GM21717 (cell line): ENCODE results near the gene C1orf50.
"Not testable (repeated sequence)": the region's sequence is repeated elsewhere in the genome, so short reads cannot be mapped to it uniquely, and the experiment has no call there.

ENCODE experiments used
- ATAC-seq: cut with Tn5 transposase; IDR thresholded peaks from one replicate; pipeline ENCODE4 v1.9.1; 2021; ENCODE audit warnings: mild to moderate bottlenecking, moderate library complexity; ENCODE audit not compliant: unreplicated experiment

C1orf50 gene

GRCh38 chr1:42766741-42767509 is at the start of gene C1orf50, which contains the start of gene P3H1:
TSS of gene C1orf50 (plus strand) at chr1:42767249. CDS start at chr1:42767312, 63 bp downstream.
TSS of gene P3H1 (minus strand) at chr1:42767028. CDS start at chr1:42766971, 57 bp downstream.
- peak; percentile 86 for ATAC-seq

- no peak for ATAC-seq
Observed at GRCh38 chr1:42720868-42721267, 46.2 kb upstream of the C1orf50 start.

- ATAC-seq: no peak
Observed at GRCh38 chr1:42721926-42722325, 45.1 kb upstream of the C1orf50 start.

- ATAC-seq: not testable (repeated sequence)
Observed at GRCh38 chr1:42722403-42722802, 44.6 kb upstream of the C1orf50 start.

GRCh38 chr1:42723511-42723910 is 43.5 kb upstream of the C1orf50 start:
- ATAC-seq: no peak

- ATAC-seq: not testable (repeated sequence)
Observed at GRCh38 chr1:42725820-42726219, 41.2 kb upstream of the C1orf50 start.

GRCh38 chr1:42730002-42730401 is 37.0 kb upstream of the C1orf50 start:
- ATAC-seq: no peak

- ATAC-seq: no peak
Observed at GRCh38 chr1:42730988-42731387, 36.1 kb upstream of the C1orf50 start.

GRCh38 chr1:42731585-42731984 is 35.5 kb upstream of the C1orf50 start:
- ATAC-seq: no peak

GRCh38 chr1:42732126-42732680 is 34.8 kb upstream of the C1orf50 start:
- no peak for ATAC-seq

- ATAC-seq: no peak
Observed at GRCh38 chr1:42733415-42734200, 33.4 kb upstream of the C1orf50 start.

- ATAC-seq: no peak
Observed at GRCh38 chr1:42734201-42735035, 32.6 kb upstream of the C1orf50 start.

GRCh38 chr1:42735056-42735455 is 32.0 kb upstream of the C1orf50 start:
- no peak for ATAC-seq

GRCh38 chr1:42735477-42736105 is 31.5 kb upstream of the C1orf50 start:
- no peak for ATAC-seq

GRCh38 chr1:42736152-42736551 is 30.9 kb upstream of the C1orf50 start:
- no peak for ATAC-seq

GRCh38 chr1:42736571-42737200 is 30.4 kb upstream of the C1orf50 start:
- no peak for ATAC-seq

GRCh38 chr1:42737257-42737656 is 29.8 kb upstream of the C1orf50 start:
- no peak for ATAC-seq

GRCh38 chr1:42737986-42738677 is 28.9 kb upstream of the C1orf50 start:
- ATAC-seq: no peak

- ATAC-seq: no peak
Observed at GRCh38 chr1:42738678-42739226, 28.3 kb upstream of the C1orf50 start.
